HG02840 (cell line): ENCODE measurements around the gene PWP2.

Source experiments
- ATAC-seq: cut with Tn5 transposase; IDR thresholded peaks from one replicate; pipeline ENCODE4 v1.9.1; 2021; ENCODE audit warnings: mild to moderate bottlenecking, moderate library complexity, moderate number of reproducible peaks; ENCODE audit not compliant: unreplicated experiment, low FRiP score

PWP2 gene

GRCh38 chr21:44107026-44107501 is at the start of gene PWP2:
TSS of gene PWP2 (plus strand) at chr21:44107399. CDS start at chr21:44107417, 18 bp downstream.
- peak; percentile 70 for ATAC-seq

GRCh38 chr21:44057960-44058651 is 49.1 kb upstream of the PWP2 start:
- ATAC-seq = no peak

GRCh38 chr21:44058652-44058964 is 48.6 kb upstream of the PWP2 start:
- ATAC-seq = no peak

- no peak for ATAC-seq
Observed at GRCh38 chr21:44058981-44059380, 48.2 kb upstream of the PWP2 start.

GRCh38 chr21:44059710-44060109 is 47.5 kb upstream of the PWP2 start:
- ATAC-seq = no peak

GRCh38 chr21:44062380-44062779 is 44.8 kb upstream of the PWP2 start:
- ATAC-seq = no peak

- ATAC-seq = no peak
Observed at GRCh38 chr21:44063151-44063912, 43.9 kb upstream of the PWP2 start.

- ATAC-seq = no peak
Observed at GRCh38 chr21:44064852-44065403, 42.3 kb upstream of the PWP2 start.

GRCh38 chr21:44065428-44065827 is 41.8 kb upstream of the PWP2 start:
- ATAC-seq = no peak

GRCh38 chr21:44066116-44066515 is 41.1 kb upstream of the PWP2 start:
- ATAC-seq = no peak

- ATAC-seq = no peak
Observed at GRCh38 chr21:44067011-44067839, 40.0 kb upstream of the PWP2 start.

- no peak for ATAC-seq
Observed at GRCh38 chr21:44070391-44070790, 36.8 kb upstream of the PWP2 start.

- no peak for ATAC-seq
Observed at GRCh38 chr21:44071359-44072104, 35.7 kb upstream of the PWP2 start.

- no peak for ATAC-seq
Observed at GRCh38 chr21:44072111-44072510, 35.1 kb upstream of the PWP2 start.

- no peak for ATAC-seq
Observed at GRCh38 chr21:44074315-44074958, 32.8 kb upstream of the PWP2 start.

GRCh38 chr21:44076316-44076715 is 30.9 kb upstream of the PWP2 start:
- no peak for ATAC-seq

- no peak for ATAC-seq
Observed at GRCh38 chr21:44078411-44078981, 28.7 kb upstream of the PWP2 start.

- ATAC-seq = no peak
Observed at GRCh38 chr21:44079446-44079845, 27.8 kb upstream of the PWP2 start.

GRCh38 chr21:44079846-44080245 is 27.4 kb upstream of the PWP2 start:
- ATAC-seq = no peak
